ENCODE data around the gene NAPEPLD.

- TF ChIP-seq JUN (IDR thresholded peaks at IDR 0.05; ENCODE audit: low read depth, low read length) = no peak
- no peak for TF ChIP-seq TAF7 (optimal IDR thresholded peaks at IDR 0.05; ENCODE audit: borderline replicate concordance, low read depth, low read length)
- TF ChIP-seq POLR2A (IDR thresholded peaks at IDR 0.05; ENCODE audit: control extremely low read depth in 1 of 2, low read depth in 2 of 2, low read length in 2 of 2) = no peak
- no peak for TF ChIP-seq NANOG (IDR thresholded peaks at IDR 0.05; ENCODE audit: insufficient read depth, low read depth, low read length, poor library complexity, severe bottlenecking)
- no peak for TF ChIP-seq CTCF (IDR thresholded peaks at IDR 0.05; ENCODE audit: control extremely low read depth in 1 of 3, insufficient read depth in 1 of 3, low read depth in 1 of 3, low read length in 3 of 3)
- no peak for TF ChIP-seq POLR2AphosphoS5 (IDR thresholded peaks at IDR 0.05; ENCODE audit: low read depth, low read length)
- TF ChIP-seq SRF (IDR thresholded peaks at IDR 0.05; ENCODE audit: low read depth, low read length) = no peak
Observed at GRCh38 chr7:103101543-103101942, 47.4 kb downstream of the NAPEPLD start.

Measured in H1 (cell line).